ENCODE data around the gene CLEC1A.

Gene CLEC1A

DNA sequence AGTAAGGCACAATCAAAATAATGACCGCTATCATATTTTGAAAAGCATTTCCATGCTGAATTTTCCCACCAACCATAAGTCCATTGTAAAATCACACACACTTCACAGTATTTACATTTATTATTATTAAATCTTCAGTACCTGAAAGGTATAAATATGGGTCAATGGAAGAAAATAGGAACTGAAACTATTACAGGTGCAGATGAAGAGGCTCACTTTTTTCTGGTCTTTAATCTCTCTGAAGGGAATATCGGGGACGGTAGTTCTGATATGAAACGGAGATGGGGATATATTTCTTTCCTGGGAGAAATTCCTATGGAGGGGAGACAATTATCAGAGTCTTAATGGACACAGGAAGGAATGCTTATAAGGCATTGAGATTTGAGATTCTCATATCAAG, 28.4 kb downstream of the CLEC1A start:
- Histone ChIP-seq H3K27ac (ENCODE audit: low read depth, low read length) (no peak overlapping the region), H3K79me1 (ENCODE audit: low read length) (no peaks in the 10 kb centered on the region), H3K4ac (ENCODE audit: low read depth, low read length) (no peak overlapping the region), H3K79me2 (ENCODE audit: control insufficient read depth, insufficient read depth, low read length) (no peaks in the 10 kb centered on the region), H2BK120ac (ENCODE audit: low read depth, low read length) (no peak overlapping the region), H3K27me3 (ENCODE audit: insufficient read depth, low read length, poor library complexity) (no peaks in the 10 kb centered on the region), H3K9ac (ENCODE audit: low read length) (no peak overlapping the region), H2BK15ac (replicated peaks; ENCODE audit: low read depth) (no peak overlapping the region), H3K4me1 (ENCODE audit: control insufficient read depth, low read depth, low read length) (no peaks in the 10 kb centered on the region), H3K18ac (ENCODE audit: low read length) (no peak overlapping the region), H2BK5ac (ENCODE audit: low read length) (no peak overlapping the region), H3K36me3 (ENCODE audit: control insufficient read depth, insufficient read depth, low read length) (no peaks in the 10 kb centered on the region), H3K56ac (ENCODE audit: low read length) (no peak overlapping the region), H3K4me3 (ENCODE audit: low read length) (no peak overlapping the region), H3K4me2 (ENCODE audit: low read length) (no peak overlapping the region), H2AK5ac (ENCODE audit: low read length) (no peak overlapping the region), H4K5ac (ENCODE audit: low read length) (no peak overlapping the region), H4K8ac (ENCODE audit: low read depth, low read length) (no peak overlapping the region), H3K23ac (ENCODE audit: low read length) (no peak overlapping the region)
- WGBS (ENCODE audit: extremely low coverage, insufficient coverage, low lambda C conversion rate) = no CpG with 5 or more reads among the region's 4 CpGs
- no peak for DNase-seq

DNA sequence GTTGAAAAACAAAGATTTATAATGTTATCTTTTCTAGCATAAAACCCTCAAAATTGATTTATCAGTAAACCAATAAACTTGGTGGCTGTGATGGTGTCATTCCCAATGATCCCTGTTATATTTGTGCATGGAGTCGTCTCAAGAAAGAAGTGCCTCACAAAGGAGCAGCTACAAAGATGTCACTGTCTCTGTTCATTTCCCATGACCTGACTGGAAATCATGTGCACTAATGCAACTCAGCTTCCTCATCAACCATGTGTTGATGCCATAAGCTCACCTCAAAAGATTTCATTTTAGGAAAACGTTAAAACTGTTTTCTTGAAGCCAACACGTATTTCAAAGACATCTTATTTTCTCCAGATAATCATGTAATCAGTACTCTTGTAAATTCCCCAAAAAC, 28.8 kb downstream of the CLEC1A start:
- Histone ChIP-seq H3K27me3 (ENCODE audit: insufficient read depth, low read length, poor library complexity) (no peaks in the 10 kb centered on the region), H3K79me2 (ENCODE audit: control insufficient read depth, insufficient read depth, low read length) (no peaks in the 10 kb centered on the region), H3K79me1 (ENCODE audit: low read length) (no peaks in the 10 kb centered on the region), H4K5ac (ENCODE audit: low read length) (no peak overlapping the region), H3K18ac (ENCODE audit: low read length) (no peak overlapping the region), H3K9ac (ENCODE audit: low read length) (no peak overlapping the region), H2BK120ac (ENCODE audit: low read depth, low read length) (no peak overlapping the region), H3K4ac (ENCODE audit: low read depth, low read length) (no peak overlapping the region), H3K27ac (ENCODE audit: low read depth, low read length) (no peak overlapping the region), H3K4me1 (ENCODE audit: control insufficient read depth, low read depth, low read length) (no peaks in the 10 kb centered on the region), H3K4me3 (ENCODE audit: low read length) (no peak overlapping the region), H2BK15ac (replicated peaks; ENCODE audit: low read depth) (no peak overlapping the region), H3K23ac (ENCODE audit: low read length) (no peak overlapping the region), H2BK5ac (ENCODE audit: low read length) (no peak overlapping the region), H3K4me2 (ENCODE audit: low read length) (no peak overlapping the region), H3K36me3 (ENCODE audit: control insufficient read depth, insufficient read depth, low read length) (no peaks in the 10 kb centered on the region), H2AK5ac (ENCODE audit: low read length) (no peak overlapping the region), H3K56ac (ENCODE audit: low read length) (no peak overlapping the region), H4K8ac (ENCODE audit: low read depth, low read length) (no peak overlapping the region)
- WGBS (ENCODE audit: extremely low coverage, insufficient coverage, low lambda C conversion rate) = no CpG with 5 or more reads among the region's 3 CpGs
- no peak for DNase-seq

DNA sequence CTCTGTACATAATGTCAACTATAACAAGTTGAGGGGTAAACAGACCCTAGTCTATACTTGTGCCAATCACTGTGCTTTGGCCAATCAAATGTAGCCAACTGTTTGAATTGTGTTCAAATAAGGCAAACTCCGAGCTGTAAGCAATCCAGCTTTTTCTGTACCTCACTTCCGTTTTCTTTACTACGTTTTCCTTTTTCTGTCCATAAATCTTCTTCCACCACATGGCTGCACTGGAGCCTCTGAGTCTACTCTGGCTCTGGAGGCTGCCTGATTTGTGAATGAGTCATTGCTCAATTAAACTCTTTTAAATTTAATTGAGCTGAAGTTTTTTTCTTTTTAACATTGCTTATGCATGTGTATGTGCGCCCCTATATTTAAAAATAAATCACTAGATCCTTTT, 29.7 kb downstream of the CLEC1A start:
- no peak overlapping the region for H3K27ac ChIP-seq (ENCODE audit: low read depth, low read length)
- no CpG with 5 or more reads among the region's 4 CpGs for WGBS (ENCODE audit: extremely low coverage, insufficient coverage, low lambda C conversion rate)

DNA sequence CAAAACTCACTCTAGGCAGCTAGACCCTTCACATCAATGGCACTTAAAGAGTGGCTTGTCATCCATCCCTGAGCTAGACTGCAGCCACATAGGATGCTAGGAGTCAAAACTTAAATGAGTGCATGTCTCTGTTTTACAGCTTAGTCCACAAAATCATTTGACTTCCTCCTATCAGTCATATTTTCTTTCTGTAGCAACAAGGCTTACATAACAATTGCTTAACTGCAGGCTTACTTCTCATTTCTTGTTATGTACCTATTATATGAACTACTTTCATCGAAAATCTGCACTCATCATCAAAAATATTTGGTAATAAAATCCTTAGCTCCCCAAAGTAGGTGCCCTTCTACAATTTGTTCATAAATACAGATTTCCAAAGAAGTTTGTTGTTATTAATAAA, 30.1 kb downstream of the CLEC1A start:
- no peaks in the 10 kb centered on the region for H3K27me3 ChIP-seq (ENCODE audit: insufficient read depth, low read length, poor library complexity)
- H3K18ac ChIP-seq (ENCODE audit: low read length) = no peak overlapping the region
- H3K9ac ChIP-seq (ENCODE audit: low read length) = no peak overlapping the region
- no peak overlapping the region for H3K4ac ChIP-seq (ENCODE audit: low read depth, low read length)
- no peak overlapping the region for H2BK120ac ChIP-seq (ENCODE audit: low read depth, low read length)
- H2AK5ac ChIP-seq (ENCODE audit: low read length) = no peak overlapping the region
- no peaks in the 10 kb centered on the region for H3K4me1 ChIP-seq (ENCODE audit: control insufficient read depth, low read depth, low read length)
- no peak for DNase-seq
- H3K79me2 ChIP-seq (ENCODE audit: control insufficient read depth, insufficient read depth, low read length) = no peaks in the 10 kb centered on the region
- no peak overlapping the region for H3K4me2 ChIP-seq (ENCODE audit: low read length)
- no peak overlapping the region for H4K8ac ChIP-seq (ENCODE audit: low read depth, low read length)
- no peak overlapping the region for H3K27ac ChIP-seq (ENCODE audit: low read depth, low read length)
- H3K23ac ChIP-seq (ENCODE audit: low read length) = no peak overlapping the region
- no peaks in the 10 kb centered on the region for H3K36me3 ChIP-seq (ENCODE audit: control insufficient read depth, insufficient read depth, low read length)
- no peak overlapping the region for H2BK5ac ChIP-seq (ENCODE audit: low read length)
- no peaks in the 10 kb centered on the region for H3K79me1 ChIP-seq (ENCODE audit: low read length)
- H4K5ac ChIP-seq (ENCODE audit: low read length) = no peak overlapping the region
- H2BK15ac ChIP-seq (replicated peaks; ENCODE audit: low read depth) = no peak overlapping the region
- no peak overlapping the region for H3K4me3 ChIP-seq (ENCODE audit: low read length)
- WGBS (ENCODE audit: extremely low coverage, insufficient coverage, low lambda C conversion rate) = no CpG with 5 or more reads among the region's 1 CpG
- no peak overlapping the region for H3K56ac ChIP-seq (ENCODE audit: low read length)

More for the DNA sequence above, 29.7 kb downstream of the CLEC1A start:
- H2AK5ac ChIP-seq (ENCODE audit: low read length) = no peak overlapping the region
- H3K56ac ChIP-seq (ENCODE audit: low read length) = no peak overlapping the region
- no peak overlapping the region for H2BK5ac ChIP-seq (ENCODE audit: low read length)
- no peaks in the 10 kb centered on the region for H3K79me2 ChIP-seq (ENCODE audit: control insufficient read depth, insufficient read depth, low read length)
- H4K8ac ChIP-seq (ENCODE audit: low read depth, low read length) = no peak overlapping the region
- no peaks in the 10 kb centered on the region for H3K4me1 ChIP-seq (ENCODE audit: control insufficient read depth, low read depth, low read length)
- DNase-seq = no peak
- H2BK120ac ChIP-seq (ENCODE audit: low read depth, low read length) = no peak overlapping the region
- H4K5ac ChIP-seq (ENCODE audit: low read length) = no peak overlapping the region
- no peak overlapping the region for H3K4me3 ChIP-seq (ENCODE audit: low read length)
- no peaks in the 10 kb centered on the region for H3K36me3 ChIP-seq (ENCODE audit: control insufficient read depth, insufficient read depth, low read length)
- H3K27me3 ChIP-seq (ENCODE audit: insufficient read depth, low read length, poor library complexity) = no peaks in the 10 kb centered on the region
- H3K23ac ChIP-seq (ENCODE audit: low read length) = no peak overlapping the region
- no peak overlapping the region for H3K9ac ChIP-seq (ENCODE audit: low read length)
- H3K4me2 ChIP-seq (ENCODE audit: low read length) = no peak overlapping the region
- H3K4ac ChIP-seq (ENCODE audit: low read depth, low read length) = no peak overlapping the region
- H2BK15ac ChIP-seq (replicated peaks; ENCODE audit: low read depth) = no peak overlapping the region
- no peaks in the 10 kb centered on the region for H3K79me1 ChIP-seq (ENCODE audit: low read length)
- H3K18ac ChIP-seq (ENCODE audit: low read length) = no peak overlapping the region

DNA sequence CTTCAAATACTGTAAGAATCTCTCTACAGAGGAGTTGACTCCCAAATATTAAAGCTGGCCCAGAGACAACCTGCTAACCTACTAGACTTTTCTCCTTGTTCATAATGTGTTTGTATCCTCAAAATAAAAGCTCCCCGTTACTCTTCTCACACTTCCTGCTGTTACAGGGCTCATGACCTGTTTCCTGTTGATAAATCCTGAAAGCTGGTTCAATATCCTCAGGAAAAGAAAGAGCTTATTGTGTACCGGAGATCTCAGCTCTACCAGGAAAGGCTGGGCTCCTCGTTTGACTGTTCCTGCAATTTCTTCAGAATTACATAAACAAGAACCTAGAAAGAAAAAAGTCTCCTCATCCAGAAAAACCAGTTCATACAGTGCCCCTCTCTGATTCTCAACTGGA, 30.8 kb downstream of the CLEC1A start:
- Histone ChIP-seq H2BK15ac (replicated peaks; ENCODE audit: low read depth) (no peak overlapping the region), H4K8ac (ENCODE audit: low read depth, low read length) (no peak overlapping the region), H3K36me3 (ENCODE audit: control insufficient read depth, insufficient read depth, low read length) (no peaks in the 10 kb centered on the region), H3K27ac (ENCODE audit: low read depth, low read length) (no peak overlapping the region), H4K5ac (ENCODE audit: low read length) (no peak overlapping the region), H3K4me3 (ENCODE audit: low read length) (no peak overlapping the region), H2AK5ac (ENCODE audit: low read length) (no peak overlapping the region), H3K18ac (ENCODE audit: low read length) (no peak overlapping the region), H2BK5ac (ENCODE audit: low read length) (no peak overlapping the region), H3K9ac (ENCODE audit: low read length) (no peak overlapping the region), H3K4ac (ENCODE audit: low read depth, low read length) (no peak overlapping the region), H3K79me2 (ENCODE audit: control insufficient read depth, insufficient read depth, low read length) (no peaks in the 10 kb centered on the region), H2BK120ac (ENCODE audit: low read depth, low read length) (no peak overlapping the region), H3K56ac (ENCODE audit: low read length) (no peak overlapping the region), H3K4me2 (ENCODE audit: low read length) (no peak overlapping the region), H3K27me3 (ENCODE audit: insufficient read depth, low read length, poor library complexity) (no peaks in the 10 kb centered on the region), H3K23ac (ENCODE audit: low read length) (no peak overlapping the region), H3K79me1 (ENCODE audit: low read length) (no peaks in the 10 kb centered on the region), H3K4me1 (ENCODE audit: control insufficient read depth, low read depth, low read length) (no peaks in the 10 kb centered on the region)
- WGBS (ENCODE audit: extremely low coverage, insufficient coverage, low lambda C conversion rate) = no CpG with 5 or more reads among the region's 3 CpGs
- DNase-seq = no peak

DNA sequence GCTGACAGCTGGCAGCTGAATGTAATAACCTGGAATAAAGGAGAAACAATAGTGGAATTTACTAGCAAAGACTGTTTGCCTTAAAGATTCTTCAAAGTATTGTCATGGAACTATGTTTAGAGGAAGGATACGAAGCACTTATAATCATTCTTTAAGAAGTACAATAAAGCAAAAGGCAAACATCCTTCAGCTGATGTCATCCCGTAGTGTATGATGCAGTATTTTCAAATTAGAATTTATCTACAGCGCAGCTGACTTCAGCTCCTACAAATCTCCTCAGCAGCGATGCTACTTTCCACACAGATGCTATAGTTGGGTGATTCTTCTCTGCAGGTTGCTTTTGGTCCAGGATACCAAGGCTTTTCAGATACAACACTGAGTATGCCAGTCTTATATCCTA, 31.5 kb downstream of the CLEC1A start:
- Histone ChIP-seq H4K5ac (ENCODE audit: low read length) (no peak overlapping the region), H2BK120ac (ENCODE audit: low read depth, low read length) (no peak overlapping the region), H3K36me3 (ENCODE audit: control insufficient read depth, insufficient read depth, low read length) (no peaks in the 10 kb centered on the region), H3K79me2 (ENCODE audit: control insufficient read depth, insufficient read depth, low read length) (no peaks in the 10 kb centered on the region), H3K27me3 (ENCODE audit: insufficient read depth, low read length, poor library complexity) (no peaks in the 10 kb centered on the region), H3K4me1 (ENCODE audit: control insufficient read depth, low read depth, low read length) (no peaks in the 10 kb centered on the region), H4K8ac (ENCODE audit: low read depth, low read length) (no peak overlapping the region), H3K4me3 (ENCODE audit: low read length) (no peak overlapping the region), H3K9ac (ENCODE audit: low read length) (no peak overlapping the region), H3K56ac (ENCODE audit: low read length) (no peak overlapping the region), H3K18ac (ENCODE audit: low read length) (no peak overlapping the region), H3K27ac (ENCODE audit: low read depth, low read length) (no peak overlapping the region), H2BK15ac (replicated peaks; ENCODE audit: low read depth) (no peak overlapping the region), H3K23ac (ENCODE audit: low read length) (no peak overlapping the region), H2AK5ac (ENCODE audit: low read length) (no peak overlapping the region), H3K4me2 (ENCODE audit: low read length) (no peak overlapping the region), H2BK5ac (ENCODE audit: low read length) (no peak overlapping the region), H3K4ac (ENCODE audit: low read depth, low read length) (no peak overlapping the region), H3K79me1 (ENCODE audit: low read length) (no peaks in the 10 kb centered on the region)
- DNase-seq = no peak
- WGBS (ENCODE audit: extremely low coverage, insufficient coverage, low lambda C conversion rate) = no CpG with 5 or more reads among the region's 4 CpGs
